Kidney (tissue), 14 donors: Measurements from ENCODE around the gene LGALS3BP. TPM values are rescaled to one million over a fixed set of nuclear protein-coding genes. Genes with fewer than 3 reads are reported as not detected.
"Not testable (repeated sequence)": the region's sequence is repeated elsewhere in the genome, so short reads cannot be mapped to it uniquely, and the experiment has no call there.

Source experiments
- DNase-seq, 5 donors: peaks; one replicate each; pipeline ENCODE4 v3.0.0-alpha.2; 2013 to 2020
- FAIRE-seq: peaks from 2 replicates; lab custom pipeline; 2012; peaks lifted over from hg19 to GRCh38; lab: Jason Lieb, UNC
- H3K27ac ChIP-seq, 2 donors: one replicate each; pipeline ENCODE4 v1.7.0; 2013; ENCODE audit warnings: low read depth in 2 of 2, low read length in 2 of 2, inconsistent platforms in 1 of 2
- H3K27me3 ChIP-seq: one replicate; pipeline ENCODE4 v1.7.1; 2013; ENCODE audit warnings: low read length, inconsistent platforms; ENCODE audit not compliant: control insufficient read depth, insufficient read depth
- H3K36me3 ChIP-seq, 3 donors: one replicate each; pipeline versions ENCODE4 v1.7.0 to v1.7.1; 2013; ENCODE audit warnings: low read length in 3 of 3, control low read depth in 1 of 3, inconsistent platforms in 1 of 3; ENCODE audit not compliant: insufficient read depth in 3 of 3, control insufficient read depth in 2 of 3
- H3K4me1 ChIP-seq, 3 donors: one replicate each; pipeline versions ENCODE4 v1.7.0 to v1.7.1; 2013; ENCODE audit warnings: low read length in 3 of 3, inconsistent platforms in 1 of 3, low read depth in 1 of 3; ENCODE audit not compliant: control insufficient read depth in 2 of 3, insufficient read depth in 2 of 3
- H3K4me3 ChIP-seq, 3 donors: one replicate each; pipeline versions ENCODE4 v1.7.0 to v1.8.1; 2013; ENCODE audit warnings: low read length in 3 of 3, control low read depth in 1 of 3, inconsistent platforms in 1 of 3
- H3K9ac ChIP-seq, 3 donors: one replicate each; pipeline versions ENCODE4 v1.7.0 to v1.7.1; 2013; ENCODE audit warnings: low read length in 3 of 3, control low read depth in 1 of 3, inconsistent platforms in 1 of 3
- H3K9me3 ChIP-seq, 3 donors: one replicate each; pipeline versions ENCODE4 v1.7.0 to v1.7.1; 2013; ENCODE audit warnings: low read length in 3 of 3, control low read depth in 1 of 3, inconsistent platforms in 1 of 3; ENCODE audit not compliant: control insufficient read depth in 2 of 3, insufficient read depth in 1 of 3
- CTCF ChIP-seq: IDR thresholded peaks from 3 replicates; pipeline ENCODE4 v1.5.1; 2012; ENCODE audit warnings: mild to moderate bottlenecking, moderate library complexity, borderline replicate concordance; ENCODE audit not compliant: insufficient read depth; ENCODE audit errors: extremely low read depth
- intact Hi-C: fragments of 100-400 bp; cut with DNase I; formaldehyde crosslinking; loops from one replicate; pipeline ENCODE4 v1.11.1; 2022
- polyA plus RNA-seq: library from polyadenylated mRNA; stranded (reverse); fragments of 350-450 nt; fragmentation: Illumina TruSeq; extraction: RNeasy Lipid Tissue Mini Kit (QIAGEN cat#74804); gene quantifications from one replicate; pipeline ENCODE4 v1.2.3, GENCODE V29; 2014; ENCODE audit warnings: low read depth, low replicate concordance; ENCODE audit not compliant: insufficient read depth
- total RNA-seq: library from RNA; stranded (reverse); fragmentation: NEBNext Ultra II Directional; extraction: Animal tissue kit (Norgen Biotek cat#: 25700); gene quantifications from one replicate; pipeline ENCODE4 v1.2.1, GENCODE V29; 2021
- donor health status: control.
- donor health status: control.
- donor health status: control.
- donor health status: control.
- donor health status: control.
- donor health status: DM: yes; HTN: yes; CAD: no.
- donor health status: Normal renal cell carcinoma (clear cell type).

LGALS3BP gene
- total and polyA plus RNA-seq, 2 donors from 2014 or later = 240 to 310 TPM

DNA sequence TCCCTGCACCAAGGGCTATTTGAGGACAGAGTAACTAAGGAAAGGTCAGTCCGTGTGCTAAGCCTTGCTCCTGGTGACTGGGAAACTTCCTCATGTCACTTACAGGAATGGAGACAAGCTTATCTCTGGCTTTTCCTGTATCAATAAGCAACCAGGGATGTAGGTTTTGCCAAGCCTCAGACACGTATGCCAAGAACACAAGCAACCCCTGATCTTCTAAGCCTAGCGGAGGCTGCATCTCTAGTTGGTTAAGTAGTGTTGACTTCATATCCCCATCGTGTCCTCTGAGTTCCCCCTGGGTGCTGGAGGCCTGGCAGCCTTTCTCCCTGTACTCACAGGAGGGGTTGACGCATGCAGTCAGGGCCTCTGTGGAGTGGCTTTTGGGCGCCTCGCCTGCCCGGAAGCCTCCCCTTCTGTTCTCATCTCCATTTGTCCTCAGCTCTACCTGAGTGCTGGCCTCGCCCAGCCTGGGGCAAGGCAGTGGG is 42.8 kb upstream of the LGALS3BP start:
- no peaks in the 10 kb centered on the region for H3K9me3 ChIP-seq
- no peak overlapping the region for H3K4me3 ChIP-seq
- DNase-seq (peak in 1 of 5 donors; percentile 67), FAIRE-seq (no peak)
- no peak overlapping the region for H3K9ac ChIP-seq
- H3K4me1 ChIP-seq = peaks cover 0 to 40% (median 7%) of the 10 kb centered on the region in 3 donors
- intact Hi-C loops = no loop called here
- H3K27me3 ChIP-seq = peaks cover 2% of the 10 kb centered on the region
- peak overlapping the region; percentile 59 to 84 for H3K27ac ChIP-seq
- H3K36me3 ChIP-seq = no peaks in the 10 kb centered on the region
- TF ChIP-seq CTCF = no peak

GRCh38 chr17:79021929-79022328 is 42.2 kb upstream of the LGALS3BP start:
- H3K36me3 ChIP-seq, DNase-seq, H3K9me3 ChIP-seq, H3K9ac ChIP-seq, intact Hi-C loops, H3K27me3 ChIP-seq, FAIRE-seq, H3K4me3 ChIP-seq: not testable (repeated sequence)
- peak overlapping the region in 1 of 2 donors; percentile 26 for H3K27ac ChIP-seq
- peaks cover 0 to 35% (median 4%) of the 10 kb centered on the region in 3 donors for H3K4me1 ChIP-seq

- intact Hi-C loops = no loop called here
- H3K4me3 ChIP-seq = no peak overlapping the region
- FAIRE-seq (no peak), DNase-seq (no peak)
- H3K27ac ChIP-seq = no peak overlapping the region
- H3K4me1 ChIP-seq = peaks cover 0 to 30% (median 4%) of the 10 kb centered on the region in 3 donors
- H3K27me3 ChIP-seq = peaks cover 2% of the 10 kb centered on the region
- H3K36me3 ChIP-seq = no peaks in the 10 kb centered on the region
- TF ChIP-seq CTCF = no peak
- H3K9ac ChIP-seq = no peak overlapping the region
- H3K9me3 ChIP-seq = no peaks in the 10 kb centered on the region
Observed at GRCh38 chr17:79020631-79021301, 41.0 kb upstream of the LGALS3BP start.
